HepG2 (cell line): Measurements from ENCODE around the gene MRPL2. TPM values are rescaled to one million over a fixed set of nuclear protein-coding genes. Genes with fewer than 3 reads are reported as not detected.
"Not testable (repeated sequence)": the region's sequence is repeated elsewhere in the genome, so short reads cannot be mapped to it uniquely, and the experiment has no call there.

Source experiments
- ATAC-seq: fragments of 200-7000 bp; cut with Tn5 transposase; 3 replicates; pipeline ENCODE4 v1.9.1; 2020; ENCODE audit warnings: mild to moderate bottlenecking, moderate library complexity
- BruUV-seq: library from RNA; stranded (reverse); fragments of 400-500 nt; replicated peaks from 2 replicates; lab custom pipeline; 2021; lab: Mats Ljungman, UMichigan
- CTCF ChIA-PET: fragments of 300-600 bp; formaldehyde crosslinking; extraction: SDS; loops from one replicate; lab custom pipeline; 2021; ENCODE audit warnings: low total read pairs, inconsistent platforms, low intra/inter-chr PET ratio; lab: Yijun Ruan, JAX
- POLR2A ChIA-PET: fragments of 350-600 bp; sonication (Branson Sonifier 250); formaldehyde crosslinking; loops from one replicate; lab custom pipeline; 2020; ENCODE audit warnings: antibody characterized with exemption, inconsistent platforms; lab: Yijun Ruan, JAX
- DNase-seq: peaks from one replicate; pipeline ENCODE4 v3.0.0-alpha.2; 2015; ENCODE audit warnings: low spot score
- FAIRE-seq: peaks from 3 replicates; lab custom pipeline; 2011; peaks lifted over from hg19 to GRCh38; lab: Jason Lieb, UNC
- H2AFZ ChIP-seq: one replicate; pipeline ENCODE4 v1.6.1; 2011; ENCODE audit warnings: low read length, inconsistent platforms
- H3K27ac ChIP-seq: fragments of 300-600 bp; 3 replicates; pipeline ENCODE4 v1.8.0; 2011; ENCODE audit warnings: mixed run types, mild to moderate bottlenecking, mixed read lengths, low read length, inconsistent platforms; ENCODE audit not compliant: insufficient read depth; ENCODE audit errors: extremely low read length
- H3K27me3 ChIP-seq, 2 experiments: fragments of 200-600 bp in 1 of 2; 2 replicates in 1 of 2; 3 replicates in 1 of 2; pipeline versions ENCODE4 v1.6.0 to v1.8.0; 2011; ENCODE audit warnings: low read length in 2 of 2, mild to moderate bottlenecking in 2 of 2, moderate library complexity in 2 of 2, inconsistent platforms in 1 of 2; ENCODE audit not compliant: insufficient read depth in 2 of 2, control insufficient read depth in 1 of 2
- H3K36me3 ChIP-seq, 2 experiments: fragments of 200-600 bp in 1 of 2; replicated peaks in 1 of 2; 2 replicates in 1 of 2; 3 replicates in 1 of 2; pipeline versions ENCODE4 v1.5.1 to v1.8.0; 2011; ENCODE audit warnings: low read length in 2 of 2, inconsistent platforms in 1 of 2; ENCODE audit not compliant: insufficient read depth in 2 of 2, control insufficient read depth in 1 of 2
- H3K4me1 ChIP-seq: 2 replicates; pipeline ENCODE4 v1.5.1; 2012; ENCODE audit warnings: low read length, inconsistent platforms; ENCODE audit not compliant: insufficient read depth
- H3K4me2 ChIP-seq: 2 replicates; pipeline ENCODE4 v1.6.0; 2011; ENCODE audit warnings: low read depth, low read length, inconsistent platforms
- H3K4me3 ChIP-seq, 3 experiments: fragments of 200-600 bp in 1 of 3; sonication (generic), shearing (Covaris generic) in 1 of 3; replicated peaks in 1 of 3; 2 replicates each; pipeline ENCODE4 v1.5.1; 2011 to 2016; ENCODE audit warnings: low read length in 3 of 3, inconsistent platforms in 2 of 3, low read depth in 2 of 3, mild to moderate bottlenecking in 2 of 3, control low read depth in 1 of 3, mixed read lengths in 1 of 3; ENCODE audit not compliant: insufficient read depth in 1 of 3
- H3K79me2 ChIP-seq: one replicate; pipeline ENCODE4 v1.6.1; 2011; ENCODE audit warnings: low read length, inconsistent platforms; ENCODE audit not compliant: insufficient read depth
- H3K9ac ChIP-seq: 2 replicates; pipeline ENCODE4 v1.6.0; 2011; ENCODE audit warnings: mild to moderate bottlenecking, low read depth, low read length, inconsistent platforms; ENCODE audit not compliant: insufficient read depth
- H3K9me3 ChIP-seq: 2 replicates; pipeline ENCODE4 v1.5.1; 2012; ENCODE audit warnings: mild to moderate bottlenecking, low read length
- H4K20me1 ChIP-seq: 2 replicates; pipeline ENCODE4 v1.6.0; 2011; ENCODE audit warnings: inconsistent platforms, mild to moderate bottlenecking, low read length, moderate library complexity; ENCODE audit not compliant: insufficient read depth
- NR2F2 ChIP-seq: IDR thresholded peaks from 2 replicates; pipeline ENCODE4 v1.6.1; 2012; ENCODE audit warnings: low read depth, inconsistent platforms, borderline replicate concordance
- PRDM15 ChIP-seq: sonication (generic); formaldehyde crosslinking; IDR thresholded peaks from 2 replicates; pipeline ENCODE4 v1.4.0; 2020; ENCODE audit warnings: missing genetic modification reagents
- RFX5 ChIP-seq: IDR thresholded peaks from 2 replicates; pipeline ENCODE4 v1.6.1; 2011; ENCODE audit warnings: low read depth, low read length, improper control_type of control experiment
- RXRB ChIP-seq: IDR thresholded peaks from 2 replicates; pipeline ENCODE4 v1.6.1; 2016; ENCODE audit warnings: borderline replicate concordance, missing genetic modification reagents, missing compliant biosample characterization
- SATB2 ChIP-seq: sonication (generic); formaldehyde crosslinking; IDR thresholded peaks from 2 replicates; pipeline ENCODE4 v1.5.0; 2020; ENCODE audit warnings: missing genetic modification reagents
- SRY ChIP-seq: sonication (generic); formaldehyde crosslinking; IDR thresholded peaks from 2 replicates; pipeline ENCODE4 v1.8.0; 2022; ENCODE audit warnings: mild to moderate bottlenecking, missing genetic modification reagents
- WIZ ChIP-seq: sonication (generic); formaldehyde crosslinking; IDR thresholded peaks from 2 replicates; pipeline ENCODE4 v1.5.1; 2020; ENCODE audit warnings: mild to moderate bottlenecking, missing genetic modification reagents
- ZBTB26 ChIP-seq: IDR thresholded peaks from 2 replicates; pipeline ENCODE4 v1.6.1; 2016; ENCODE audit warnings: missing compliant biosample characterization, missing genetic modification reagents, borderline replicate concordance
- ZBTB38 ChIP-seq: sonication (generic); formaldehyde crosslinking; IDR thresholded peaks from 2 replicates; pipeline ENCODE4 v1.5.1; 2020; ENCODE audit warnings: mild to moderate bottlenecking, missing genetic modification reagents
- ZNF704 ChIP-seq: sonication (generic); formaldehyde crosslinking; IDR thresholded peaks from 2 replicates; pipeline ENCODE4 v1.8.1; 2023; ENCODE audit warnings: mild to moderate bottlenecking, inconsistent platforms, moderate library complexity, missing genetic modification reagents, borderline replicate concordance
- ZNF761 ChIP-seq: sonication (generic); formaldehyde crosslinking; conservative IDR thresholded peaks from 2 replicates; pipeline ENCODE4 v1.4.0; 2020; ENCODE audit warnings: mild to moderate bottlenecking, missing genetic modification reagents
- WGBS: methylation state at CpG from one replicate; pipeline ENCODE4 v1.1.6; 2017; ENCODE audit warnings: low lambda C conversion rate; 5-methylcytosine and 5-hydroxymethylcytosine counted together
- in situ Hi-C: cut with HindIII; loops from 2 replicates; pipeline ENCODE4 v1.10.0; 2017; ENCODE audit warnings: low pct_unique_long_range_greater_than_20kb; ENCODE audit not compliant: extremely low pct_ligation_motif_present
- intact Hi-C: fragments of 100-400 bp; cut with micrococcal nuclease; formaldehyde crosslinking; loops from one replicate; pipeline ENCODE4 v1.10.0; 2022; ENCODE audit not compliant: unreplicated experiment
- polyA plus RNA-seq, 8 experiments: library from polyadenylated mRNA; depleted of rRNA in 3 of 8; stranded (reverse) in 7 of 8; unstranded in 1 of 8; fragments of >200 nt; fragmentation: Illumina TruSeq in 4 of 8; extraction: Trizol in 4 of 8; gene quantifications; 2 replicates each; pipeline versions ENCODE4 v1.2.1 to v1.2.3, GENCODE V29; 2011 to 2016; ENCODE audit warnings: low read depth in 4 of 8, missing spikeins in 1 of 8, mixed read lengths in 1 of 8; ENCODE audit not compliant: insufficient read depth in 1 of 8
- total RNA-seq, 5 experiments: library from RNA; depleted of rRNA; stranded (reverse); fragments of >200 nt; fragmentation: Illumina TruSeq; extraction: Trizol; gene quantifications; 2 replicates each; pipeline ENCODE4 v1.2.3, GENCODE V29; 2016; ENCODE audit warnings: low read depth in 1 of 5

MRPL2 gene
- total and polyA plus RNA-seq, 2 of the 13 experiments (the other 11 are each of a cell fraction or from before 2014, with no cell fraction given) = 56.8 to 65.6 TPM

- no peak for TF ChIP-seq ZNF704 (CRISPR knock-in tag)
- no peak for TF ChIP-seq WIZ (CRISPR knock-in tag)
- TF ChIP-seq ZBTB26 (CRISPR knock-in tag) = no peak
- TF ChIP-seq RXRB (CRISPR knock-in tag) = no peak
- TF ChIP-seq NR2F2 = no peak
- no peak for TF ChIP-seq SRY
- TF ChIP-seq SATB2 = no peak
- TF ChIP-seq PRDM15 (CRISPR knock-in tag) = no peak
- no peak for TF ChIP-seq ZNF761 (CRISPR knock-in tag)
- TF ChIP-seq RFX5 = no peak
- TF ChIP-seq ZBTB38 (CRISPR knock-in tag) = 0 out of 2 replicates have a peak, but pooled peaks have one; percentile 30
These were observed 23.8 kb upstream of the MRPL2 start (continued) for GRCh38 chr6:43082806-43083655.

- 95% methylated on average over 9 of the region's 9 CpGs for WGBS
- FAIRE-seq, H3K36me3 ChIP-seq, H3K9me3 ChIP-seq, H3K4me2 ChIP-seq, H3K4me3 ChIP-seq, ATAC-seq, H3K27ac ChIP-seq, intact Hi-C loops, BruUV-seq, H4K20me1 ChIP-seq, CTCF ChIA-PET, in situ Hi-C loops, H3K9ac ChIP-seq, H2AFZ ChIP-seq, DNase-seq, H3K27me3 ChIP-seq: not testable (repeated sequence)
- POLR2A ChIA-PET = interaction anchor here (0.9 to 3.5 kb wide), 3 partner anchors 14 to 299 kb away, joined by 3 to 14 read pairs (median 4); partner anchors contain the start of gene BICRAL
- Histone ChIP-seq H3K79me2 (peaks cover 89% of the 10 kb centered on the region), H3K4me1 (peaks cover 70% of the 10 kb centered on the region)
These were observed 22.7 kb upstream of the MRPL2 start for GRCh38 chr6:43081922-43082321.
